Calu3 (cell line): ENCODE measurements around the gene CCDC121. TPM values are rescaled to one million over a fixed set of nuclear protein-coding genes. Genes with fewer than 3 reads are reported as not detected.

Experiments
- BruUV-seq: library from RNA; stranded (reverse); fragments of 400-500 nt; replicated peaks from 2 replicates; lab custom pipeline; 2021; lab: Mats Ljungman, UMichigan
- CTCF ChIA-PET: fragments of 300-600 bp; sonication (Branson Sonifier 250); formaldehyde crosslinking; loops from one replicate; lab custom pipeline; 2022; ENCODE audit warnings: antibody characterized with exemption; lab: Charles Lee
- DNase-seq: peaks from one replicate; pipeline ENCODE4 v3.0.0; 2022
- H3K27ac Mint-ChIP-seq: one replicate; pipeline ENCODE4 v1.8.0; 2022; ENCODE audit warnings: mixed read lengths; ENCODE audit not compliant: unreplicated experiment
- H3K27me3 Mint-ChIP-seq: one replicate; pipeline ENCODE4 v1.8.0; 2022; ENCODE audit warnings: mixed read lengths; ENCODE audit not compliant: unreplicated experiment
- H3K36me3 Mint-ChIP-seq: one replicate; pipeline ENCODE4 v1.8.0; 2022; ENCODE audit warnings: mild to moderate bottlenecking, moderate library complexity, mixed read lengths; ENCODE audit not compliant: insufficient read depth, unreplicated experiment
- H3K4me1 Mint-ChIP-seq: one replicate; pipeline ENCODE4 v1.8.0; 2022; ENCODE audit warnings: mild to moderate bottlenecking, low read depth, mixed read lengths; ENCODE audit not compliant: unreplicated experiment
- H3K4me3 Mint-ChIP-seq: one replicate; pipeline ENCODE4 v1.8.0; 2022; ENCODE audit warnings: mild to moderate bottlenecking, low read depth, moderate library complexity, mixed read lengths; ENCODE audit not compliant: unreplicated experiment
- H3K9me3 Mint-ChIP-seq: one replicate; pipeline ENCODE4 v1.8.0; 2022; ENCODE audit warnings: low read depth, mixed read lengths; ENCODE audit not compliant: unreplicated experiment
- CTCF ChIP-seq: fragments of 200-600 bp; IDR thresholded peaks from one replicate; pipeline ENCODE4 v1.8.0; 2022; ENCODE audit warnings: antibody characterized with exemption; ENCODE audit not compliant: unreplicated experiment
- intact Hi-C: fragments of 100-400 bp; cut with micrococcal nuclease; formaldehyde crosslinking; loops from one replicate; pipeline ENCODE4 v1.10.0; 2022; ENCODE audit not compliant: unreplicated experiment
- total RNA-seq: library from RNA; stranded (reverse); gene quantifications from 2 replicates; pipeline ENCODE4 v1.2.3, GENCODE V29; 2022

Gene CCDC121
- total RNA-seq, 1 experiment from 2014 or later: 6.3 TPM

- Mint-ChIP-seq H3K27ac (peak overlapping the region; percentile 4), H3K4me3 (peak overlapping the region; percentile 96), H3K27me3 (no peaks in the 10 kb centered on the region), H3K9me3 (peaks cover 2% of the 10 kb centered on the region), H3K36me3 (peaks cover 19% of the 10 kb centered on the region), H3K4me1 (peaks cover 30% of the 10 kb centered on the region)
- no peak for TF ChIP-seq CTCF
- no TSS peak for BruUV-seq
- DNase-seq: no peak
- intact Hi-C loops: loop anchor here (10.0 kb wide), 1 partner anchor 140 kb away; the partner anchor contains the start of gene KRTCAP3
- CTCF ChIA-PET: no interaction called here
Measured at GRCh38 chr2:27584597-27584996, 44.2 kb downstream of the CCDC121 start.

GRCh38 chr2:27583390-27583915 is 45.4 kb downstream of the CCDC121 start:
- peaks cover 19% of the 10 kb centered on the region for H3K36me3 Mint-ChIP-seq
- peaks cover 7% of the 10 kb centered on the region for H3K27me3 Mint-ChIP-seq
- CTCF ChIA-PET: interaction anchor here (1.2 kb wide), 1 partner anchor 80 kb away, joined by 3 read pairs; the partner anchor contains the start of gene SUPT7L
- H3K9me3 Mint-ChIP-seq: peaks cover 5% of the 10 kb centered on the region
- H3K4me1 Mint-ChIP-seq: peaks cover 30% of the 10 kb centered on the region
- intact Hi-C loops: loop anchor here (10.0 kb wide), 1 partner anchor 139 kb away; the partner anchor contains the start of gene KRTCAP3
- H3K4me3 Mint-ChIP-seq: peak overlapping the region; percentile 96
- peak overlapping the region; percentile 95 for H3K27ac Mint-ChIP-seq
- TF ChIP-seq CTCF: no peak
- no peak for DNase-seq
- TSS peak; percentile 74 for BruUV-seq

GRCh38 chr2:27582695-27583389 is 46.0 kb downstream of the CCDC121 start, which contains the start of gene ZNF512:
Gene ZNF512 (plus strand): TSS chr2:27583042. CDS start chr2:27583113, 71 bp downstream.
- H3K9me3 Mint-ChIP-seq: peaks cover 5% of the 10 kb centered on the region
- H3K36me3 Mint-ChIP-seq: peaks cover 19% of the 10 kb centered on the region
- peaks cover 13% of the 10 kb centered on the region for H3K27me3 Mint-ChIP-seq
- CTCF ChIA-PET: interaction anchor here (1.2 kb wide), 1 partner anchor 80 kb away, joined by 3 read pairs; the partner anchor contains the start of gene SUPT7L
- DNase-seq: peak; percentile 89
- H3K4me1 Mint-ChIP-seq: peaks cover 30% of the 10 kb centered on the region
- intact Hi-C loops: loop anchor here (10.0 kb wide), 1 partner anchor 138 kb away; the partner anchor contains the start of gene KRTCAP3
- TF ChIP-seq CTCF: no peak
- no TSS peak for BruUV-seq
- peak within 1 kb of the TSS; percentile 95 for H3K27ac Mint-ChIP-seq
- H3K4me3 Mint-ChIP-seq: peak within 1 kb of the TSS; percentile 96

GRCh38 chr2:27582129-27582694 is 46.6 kb downstream of the CCDC121 start:
- Mint-ChIP-seq H3K27ac (peak overlapping the region; percentile 95), H3K4me3 (peak overlapping the region; percentile 96), H3K4me1 (peaks cover 30% of the 10 kb centered on the region), H3K9me3 (peaks cover 5% of the 10 kb centered on the region), H3K27me3 (peaks cover 20% of the 10 kb centered on the region), H3K36me3 (peaks cover 19% of the 10 kb centered on the region)
- intact Hi-C loops: loop anchor here (10.0 kb wide), 1 partner anchor 137 kb away; the partner anchor contains the start of gene KRTCAP3
- no peak for TF ChIP-seq CTCF
- CTCF ChIA-PET: no interaction called here
- DNase-seq: no peak
- TSS peak; percentile 62 for BruUV-seq
